WTC11 (cell line): ENCODE data around the gene KIRREL3. TPM values are rescaled to one million over a fixed set of nuclear protein-coding genes. Genes with fewer than 3 reads are reported as not detected.

Experiments
- ATAC-seq: fragments of 200-7000 bp; cut with Tn5 transposase; 2 replicates; pipeline ENCODE4 v1.10.0; 2021; ENCODE audit warnings: mild to moderate bottlenecking, moderate library complexity
- CTCF ChIA-PET: fragments of 300-600 bp; sonication (Branson Sonifier 250); formaldehyde crosslinking; loops from one replicate; lab custom pipeline; 2021; ENCODE audit warnings: antibody characterized with exemption; lab: Charles Lee
- POLR2A ChIA-PET: fragments of 350-600 bp; sonication (Branson Sonifier 250); formaldehyde crosslinking; loops from one replicate; lab custom pipeline; 2021; ENCODE audit warnings: antibody characterized with exemption; lab: Charles Lee
- DNase-seq: peaks from one replicate; pipeline ENCODE4 v3.0.0; 2021; ENCODE audit warnings: low spot score
- H3K27ac Mint-ChIP-seq: 2 replicates; pipeline ENCODE4 v1.8.0; 2021; ENCODE audit warnings: mixed read lengths
- H3K27me3 Mint-ChIP-seq: 2 replicates; pipeline ENCODE4 v1.8.0; 2021; ENCODE audit warnings: low read depth, mild to moderate bottlenecking, moderate library complexity, mixed read lengths
- H3K36me3 Mint-ChIP-seq: 2 replicates; pipeline ENCODE4 v1.8.0; 2021; ENCODE audit warnings: mixed read lengths
- H3K4me1 Mint-ChIP-seq: 2 replicates; pipeline ENCODE4 v1.8.0; 2022; ENCODE audit warnings: mixed read lengths
- H3K4me3 Mint-ChIP-seq: 2 replicates; pipeline ENCODE4 v1.8.0; 2021; ENCODE audit warnings: mild to moderate bottlenecking, moderate library complexity, mixed read lengths
- H3K9me3 Mint-ChIP-seq: 2 replicates; pipeline ENCODE4 v1.8.0; 2021; ENCODE audit warnings: mixed read lengths
- AFF4 ChIP-seq: sonication (generic); formaldehyde crosslinking; IDR thresholded peaks from 2 replicates; pipeline ENCODE4 v1.8.1; 2023; ENCODE audit warnings: mild to moderate bottlenecking, missing genetic modification reagents, borderline replicate concordance
- ATF3 ChIP-seq: sonication (generic); formaldehyde crosslinking; conservative IDR thresholded peaks from 2 replicates; pipeline ENCODE4 v1.8.1; 2022; ENCODE audit warnings: mild to moderate bottlenecking, missing genetic modification reagents
- CBFB ChIP-seq: sonication (generic); formaldehyde crosslinking; IDR thresholded peaks from 2 replicates; pipeline ENCODE4 v1.8.1; 2022; ENCODE audit warnings: mild to moderate bottlenecking, low read depth, missing genetic modification reagents
- CREB1 ChIP-seq: sonication (generic); formaldehyde crosslinking; IDR thresholded peaks from 2 replicates; pipeline ENCODE4 v1.8.0; 2023; ENCODE audit warnings: mild to moderate bottlenecking, missing genetic modification reagents
- CREM ChIP-seq: sonication (generic); formaldehyde crosslinking; IDR thresholded peaks from 2 replicates; pipeline ENCODE4 v1.8.1; 2022; ENCODE audit warnings: mild to moderate bottlenecking, missing genetic modification reagents, moderate library complexity
- EMX1 ChIP-seq: fragments of 250-450 bp; sonication (Bioruptor Pico); IDR thresholded peaks from 2 replicates; pipeline ENCODE4 v1.8.0; 2021; ENCODE audit warnings: mild to moderate bottlenecking
- GRHL2 ChIP-seq: fragments of 250-450 bp; sonication (Bioruptor Pico); IDR thresholded peaks from 2 replicates; pipeline ENCODE4 v1.8.0; 2022; ENCODE audit warnings: mild to moderate bottlenecking, moderate library complexity; ENCODE audit not compliant: insufficient replicate concordance, severe bottlenecking
- GTF2I ChIP-seq: fragments of 250-450 bp; sonication (Bioruptor Pico); conservative IDR thresholded peaks from 2 replicates; pipeline ENCODE4 v1.4.0; 2021; ENCODE audit warnings: mild to moderate bottlenecking
- HMGA2 ChIP-seq: fragments of 250-450 bp; sonication (Bioruptor Pico); IDR thresholded peaks from 2 replicates; pipeline ENCODE4 v1.4.0; 2021; ENCODE audit warnings: mild to moderate bottlenecking, moderate library complexity
- IRF1 ChIP-seq: sonication (generic); formaldehyde crosslinking; IDR thresholded peaks from 2 replicates; pipeline ENCODE4 v1.8.0; 2023; ENCODE audit warnings: missing genetic modification reagents
- NR1H2 ChIP-seq: sonication (generic); formaldehyde crosslinking; IDR thresholded peaks from 2 replicates; pipeline ENCODE4 v1.9.0; 2021; ENCODE audit warnings: mild to moderate bottlenecking, moderate library complexity, missing genetic modification reagents
- NR3C1 ChIP-seq: sonication (generic); formaldehyde crosslinking; conservative IDR thresholded peaks from 2 replicates; pipeline ENCODE4 v1.8.1; 2023; ENCODE audit warnings: low read depth, mild to moderate bottlenecking, missing genetic modification reagents
- STAT6 ChIP-seq: sonication (generic); formaldehyde crosslinking; conservative IDR thresholded peaks from 2 replicates; pipeline ENCODE4 v1.8.1; 2023; ENCODE audit warnings: mild to moderate bottlenecking, low read depth, missing genetic modification reagents, moderate library complexity
- TEAD4 ChIP-seq: sonication (generic); formaldehyde crosslinking; IDR thresholded peaks from 2 replicates; pipeline ENCODE4 v1.8.0; 2022; ENCODE audit warnings: mild to moderate bottlenecking, missing genetic modification reagents
- USF2 ChIP-seq: sonication (generic); formaldehyde crosslinking; IDR thresholded peaks from 2 replicates; pipeline ENCODE4 v1.8.1; 2023; ENCODE audit warnings: mild to moderate bottlenecking, missing genetic modification reagents, moderate library complexity
- ZNF281 ChIP-seq: sonication (generic); formaldehyde crosslinking; IDR thresholded peaks from 2 replicates; pipeline ENCODE4 v1.8.0; 2023; ENCODE audit warnings: mild to moderate bottlenecking, missing genetic modification reagents
- ZNF425 ChIP-seq: fragments of 250-450 bp; sonication (Bioruptor Pico); conservative IDR thresholded peaks from 2 replicates; pipeline ENCODE4 v1.9.0; 2021; ENCODE audit warnings: mild to moderate bottlenecking
- ZNF512 ChIP-seq: sonication (generic); formaldehyde crosslinking; IDR thresholded peaks from 2 replicates; pipeline ENCODE4 v1.8.1; 2022; ENCODE audit warnings: missing genetic modification reagents, borderline replicate concordance
- total RNA-seq: library from RNA; stranded (reverse); gene quantifications from 3 replicates; pipeline ENCODE4 v1.2.3, GENCODE V29; 2021

Gene KIRREL3
- total RNA-seq, 1 experiment from 2014 or later = 0.59 TPM

GRCh38 chr11:126510621-126511370, 489.8 kb downstream of the KIRREL3 start:
- no peaks in the 10 kb centered on the region; the same call in 1 of the 2 replicates for H3K27me3 Mint-ChIP-seq
- no peak overlapping the region for H3K27ac Mint-ChIP-seq
- ChIA-PET POLR2A (no interaction called here), CTCF (interaction anchor here (0.8 to 1.5 kb wide), 2 partner anchors 30 kb away, joined by 3 to 5 read pairs; no protein-coding TSS in a partner anchor)
- peaks cover 4% of the 10 kb centered on the region; the same call in 1 of the 2 replicates for H3K36me3 Mint-ChIP-seq
- no peaks in the 10 kb centered on the region for H3K4me1 Mint-ChIP-seq
- no peak for DNase-seq
- TF ChIP-seq ZNF425 = no peak
- TF ChIP-seq USF2 (CRISPR knock-in tag) = no peak
- TF ChIP-seq ATF3 (CRISPR knock-in tag) = no peak
- TF ChIP-seq ZNF281 (CRISPR knock-in tag) = no peak
- TF ChIP-seq TEAD4 (CRISPR knock-in tag) = no peak
- no peak for TF ChIP-seq IRF1 (CRISPR knock-in tag)
- peaks cover 13% of the 10 kb centered on the region for H3K9me3 Mint-ChIP-seq
- H3K4me3 Mint-ChIP-seq = no peak overlapping the region
- ATAC-seq = no peak

- H3K4me1 Mint-ChIP-seq = peaks cover 11% of the 10 kb centered on the region
- no peak overlapping the region for H3K27ac Mint-ChIP-seq
- CTCF ChIA-PET = interaction anchor here (1.5 kb wide), 1 partner anchor 27 kb away, joined by 5 read pairs; no protein-coding TSS in a partner anchor
- H3K9me3 Mint-ChIP-seq = peaks cover 22% of the 10 kb centered on the region
- DNase-seq = no peak
- H3K27me3 Mint-ChIP-seq = peaks cover 8% of the 10 kb centered on the region
- POLR2A ChIA-PET = no interaction called here
- no peak for ATAC-seq
- no peak overlapping the region for H3K4me3 Mint-ChIP-seq
- H3K36me3 Mint-ChIP-seq = peaks cover 8% of the 10 kb centered on the region; the same call in 1 of the 2 replicates
- TF ChIP-seq CBFB (CRISPR knock-in tag) (no peak), ZNF512 (CRISPR knock-in tag) (no peak), GRHL2 (no peak), STAT6 (CRISPR knock-in tag) (no peak), EMX1 (CRISPR knock-in tag) (no peak), CREM (no peak), GTF2I (CRISPR knock-in tag) (no peak), CREB1 (CRISPR knock-in tag) (no peak), NR1H2 (no peak), AFF4 (CRISPR knock-in tag) (no peak), HMGA2 (CRISPR knock-in tag) (no peak), NR3C1 (no peak)
Observed at GRCh38 chr11:126507646-126508045, 492.9 kb downstream of the KIRREL3 start.
